Activated CD8-positive, alpha-beta T cell treated with anti-CD3 and anti-CD28 coated beads for 36 hours (primary cell): ENCODE measurements around the gene RPL35A. TPM values are rescaled to one million over a fixed set of nuclear protein-coding genes. Genes with fewer than 3 reads are reported as not detected.

Experiments
- ATAC-seq: fragments of 200-7000 bp; cut with Tn5 transposase; one replicate; pipeline ENCODE4 v1.10.0; 2021; ENCODE audit warnings: mild to moderate bottlenecking, moderate library complexity
- CTCF ChIA-PET: fragments of 350-600 bp; sonication (Branson Sonifier 250); formaldehyde crosslinking; loops from one replicate; lab custom pipeline; 2021; ENCODE audit warnings: antibody characterized with exemption; lab: Charles Lee
- POLR2A ChIA-PET: fragments of 350-600 bp; sonication (Branson Sonifier 250); formaldehyde crosslinking; loops from one replicate; lab custom pipeline; 2021; ENCODE audit warnings: antibody characterized with exemption; lab: Charles Lee
- DNase-seq: peaks from one replicate; pipeline ENCODE4 v3.0.0-alpha.2; 2020
- H3K27ac Mint-ChIP-seq: one replicate; pipeline ENCODE4 v1.8.0; 2021; ENCODE audit warnings: mild to moderate bottlenecking, mixed read lengths
- H3K27me3 Mint-ChIP-seq: one replicate; pipeline ENCODE4 v1.8.0; 2021; ENCODE audit warnings: mixed read lengths
- H3K36me3 Mint-ChIP-seq: one replicate; pipeline ENCODE4 v1.8.0; 2021; ENCODE audit warnings: low read depth, mixed read lengths
- H3K4me1 Mint-ChIP-seq: one replicate; pipeline ENCODE4 v1.8.0; 2021; ENCODE audit warnings: low read depth, mixed read lengths
- H3K4me3 Mint-ChIP-seq: one replicate; pipeline ENCODE4 v1.8.0; 2021; ENCODE audit warnings: mild to moderate bottlenecking, moderate library complexity, mixed read lengths
- H3K9me3 Mint-ChIP-seq: one replicate; pipeline ENCODE4 v1.8.0; 2021; ENCODE audit warnings: mixed read lengths
- intact Hi-C: fragments of 100-400 bp; cut with micrococcal nuclease; formaldehyde crosslinking; loops from one replicate; pipeline ENCODE4 v1.10.0; 2022
- total RNA-seq, 2 experiments: library from RNA; stranded (reverse); gene quantifications; one replicate each; pipeline ENCODE4 v1.2.3, GENCODE V29; 2021
- TF ChIP-seq, protein P1 (sequence below): fragments of 200-600 bp; IDR thresholded peaks from one replicate; pipeline ENCODE4 v1.8.0; 2022; ENCODE audit warnings: antibody characterized with exemption, mild to moderate bottlenecking

RPL35A gene
- 1,000 to 10,000 TPM; 1,685 to 1,707 TPM for total RNA-seq

- CTCF ChIA-PET, result interaction anchor here (0.6 to 1.2 kb wide), 4 partner anchors 44 to 199 kb away, joined by 3 to 5 read pairs (median 4); no protein-coding TSS in a partner anchor
- TF ChIP-seq, protein P1, sequence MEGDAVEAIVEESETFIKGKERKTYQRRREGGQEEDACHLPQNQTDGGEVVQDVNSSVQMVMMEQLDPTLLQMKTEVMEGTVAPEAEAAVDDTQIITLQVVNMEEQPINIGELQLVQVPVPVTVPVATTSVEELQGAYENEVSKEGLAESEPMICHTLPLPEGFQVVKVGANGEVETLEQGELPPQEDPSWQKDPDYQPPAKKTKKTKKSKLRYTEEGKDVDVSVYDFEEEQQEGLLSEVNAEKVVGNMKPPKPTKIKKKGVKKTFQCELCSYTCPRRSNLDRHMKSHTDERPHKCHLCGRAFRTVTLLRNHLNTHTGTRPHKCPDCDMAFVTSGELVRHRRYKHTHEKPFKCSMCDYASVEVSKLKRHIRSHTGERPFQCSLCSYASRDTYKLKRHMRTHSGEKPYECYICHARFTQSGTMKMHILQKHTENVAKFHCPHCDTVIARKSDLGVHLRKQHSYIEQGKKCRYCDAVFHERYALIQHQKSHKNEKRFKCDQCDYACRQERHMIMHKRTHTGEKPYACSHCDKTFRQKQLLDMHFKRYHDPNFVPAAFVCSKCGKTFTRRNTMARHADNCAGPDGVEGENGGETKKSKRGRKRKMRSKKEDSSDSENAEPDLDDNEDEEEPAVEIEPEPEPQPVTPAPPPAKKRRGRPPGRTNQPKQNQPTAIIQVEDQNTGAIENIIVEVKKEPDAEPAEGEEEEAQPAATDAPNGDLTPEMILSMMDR, result no peak
- Mint-ChIP-seq H3K36me3 (peaks cover 48% of the 10 kb centered on the region), H3K27me3 (no peaks in the 10 kb centered on the region), H3K4me3 (peak within 1 kb of the TSS; percentile 95), H3K27ac (peak within 1 kb of the TSS; percentile 99), H3K4me1 (peaks cover 32% of the 10 kb centered on the region), H3K9me3 (no peaks in the 10 kb centered on the region)
- peak; percentile 92 for ATAC-seq
- intact Hi-C loops, result no loop called here
- peak; percentile 91 for DNase-seq
- POLR2A ChIA-PET, result interaction anchor here (0.6 to 3.3 kb wide), 10 partner anchors 9 to 662 kb away, joined by 3 to 14 read pairs (median 4); partner anchors contain the start of gene LMLN
Observed at GRCh38 chr3:197949778-197950676, at the start of gene RPL35A. TSS of gene RPL35A (plus strand) at chr3:197950190. CDS start at chr3:197950968, 778 bp downstream.

DNA sequence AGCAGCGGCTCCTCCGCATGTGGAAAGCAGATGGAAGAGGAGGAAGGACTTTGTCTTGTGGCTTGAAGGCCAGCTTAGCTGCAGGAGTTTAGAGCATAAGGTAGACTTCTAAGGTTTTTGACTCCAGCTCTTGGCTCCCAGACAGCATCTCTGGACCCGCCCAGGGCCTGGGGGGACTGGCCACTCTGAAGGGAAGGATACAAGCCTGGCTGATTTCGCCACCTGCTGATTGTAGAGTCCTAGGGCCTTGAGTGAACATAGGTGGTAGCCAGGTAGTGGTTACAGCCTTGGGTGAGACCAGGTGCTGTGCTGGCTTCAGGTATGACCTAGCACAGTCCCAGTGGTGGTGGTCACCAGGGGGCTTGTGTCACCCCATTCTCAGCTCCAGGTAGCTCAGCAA lies 48.4 kb upstream of the RPL35A start:
- TF ChIP-seq, protein P1, result no peak
- CTCF ChIA-PET, result interaction anchor here (0.7 kb wide), 1 partner anchor 11 kb away, joined by 3 read pairs; no protein-coding TSS in a partner anchor
- ATAC-seq (no peak), DNase-seq (no peak)
- intact Hi-C loops, result loop anchor here (10.0 kb wide), 1 partner anchor 173 kb away; no protein-coding TSS in a partner anchor
- Mint-ChIP-seq H3K4me3 (no peak overlapping the region), H3K27me3 (no peaks in the 10 kb centered on the region), H3K36me3 (no peaks in the 10 kb centered on the region), H3K4me1 (peaks cover 14% of the 10 kb centered on the region), H3K9me3 (no peaks in the 10 kb centered on the region), H3K27ac (no peak overlapping the region)
- POLR2A ChIA-PET, result no interaction called here

DNA sequence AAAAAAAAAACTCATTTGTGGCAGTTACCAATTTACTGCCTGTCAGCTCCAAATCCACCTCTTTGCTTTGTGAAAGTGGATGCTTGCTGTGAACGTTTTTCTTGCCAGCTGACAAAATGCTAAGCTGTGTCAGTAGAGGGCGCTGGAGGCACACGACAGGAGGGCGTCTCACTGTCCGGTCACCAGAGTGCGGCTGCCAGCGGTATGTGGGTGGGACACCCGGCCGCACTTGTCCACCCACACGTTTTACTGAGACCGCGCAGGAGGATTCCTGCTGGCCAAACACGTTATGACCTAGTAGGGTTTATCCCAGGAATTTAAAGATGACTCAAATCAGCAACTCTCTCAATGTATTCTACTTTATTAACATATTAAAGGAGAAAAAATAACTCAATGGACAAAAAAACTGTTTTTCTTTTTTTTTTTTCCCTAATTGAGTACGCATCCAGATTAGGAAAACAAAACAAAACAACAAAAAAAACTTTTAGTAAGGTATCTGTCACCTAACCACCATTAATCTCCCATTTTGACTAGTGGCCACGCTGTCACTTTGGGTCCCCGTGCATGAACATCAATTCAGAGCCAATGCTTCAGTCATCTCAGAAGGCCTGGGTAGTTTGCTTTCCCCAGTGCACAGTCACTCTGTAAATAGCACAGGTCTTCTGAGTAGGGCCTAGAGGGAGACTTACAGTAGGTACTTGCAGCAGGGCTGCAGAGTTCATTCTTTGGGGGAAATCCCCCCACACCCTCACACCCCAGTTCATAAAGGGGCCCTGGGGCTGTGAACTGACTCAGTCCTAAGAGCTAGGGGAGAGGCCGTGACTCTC lies 43.8 kb upstream of the RPL35A start:
- TF ChIP-seq, protein P1, result peak; percentile 96
- Mint-ChIP-seq H3K4me3 (peak overlapping the region; percentile 20), H3K27me3 (no peaks in the 10 kb centered on the region), H3K4me1 (peaks cover 24% of the 10 kb centered on the region), H3K36me3 (peaks cover 8% of the 10 kb centered on the region), H3K27ac (peak overlapping the region; percentile 75), H3K9me3 (no peaks in the 10 kb centered on the region)
- DNase-seq (peak; percentile 93), ATAC-seq (peak; percentile 98)
- intact Hi-C loops, result loop anchor here (5.0 to 10.0 kb wide), 2 partner anchors 36 to 169 kb away; no protein-coding TSS in a partner anchor
- ChIA-PET POLR2A (interaction anchor here (0.7 to 2.3 kb wide), 5 partner anchors 10 to 66 kb away, joined by 3 to 6 read pairs (median 3); partner anchors contain the start of gene LMLN), CTCF (interaction anchor here (0.6 to 5.2 kb wide), 52 partner anchors 9 to 194 kb away, joined by 3 to 45 read pairs (median 4); no protein-coding TSS in a partner anchor)

- H3K9me3 Mint-ChIP-seq, result no peaks in the 10 kb centered on the region
- TF ChIP-seq, protein P1, result no peak
- H3K4me3 Mint-ChIP-seq, result no peak overlapping the region
- intact Hi-C loops, result loop anchor here (5.0 to 10.0 kb wide), 2 partner anchors 35 to 168 kb away; no protein-coding TSS in a partner anchor
- no peaks in the 10 kb centered on the region for H3K27me3 Mint-ChIP-seq
- POLR2A ChIA-PET, result interaction anchor here (0.6 to 2.3 kb wide), 6 partner anchors 10 to 177 kb away, joined by 3 to 6 read pairs (median 4); partner anchors contain the start of gene LMLN
- CTCF ChIA-PET, result interaction anchor here (0.8 to 5.2 kb wide), 7 partner anchors 10 to 173 kb away, joined by 3 to 45 read pairs (median 6); no protein-coding TSS in a partner anchor
- peaks cover 8% of the 10 kb centered on the region for H3K36me3 Mint-ChIP-seq
- DNase-seq, result no peak
- ATAC-seq, result peak; percentile 2
- peak overlapping the region; percentile 75 for H3K27ac Mint-ChIP-seq
- H3K4me1 Mint-ChIP-seq, result peaks cover 24% of the 10 kb centered on the region
Observed at GRCh38 chr3:197906850-197907187, 43.2 kb upstream of the RPL35A start.
